Neuronal stem cell (in vitro differentiated cells): ENCODE results near the gene PRRC1.

Source experiments
- DNase-seq: peaks from one replicate; pipeline ENCODE4 v3.0.0-alpha.2; 2013; ENCODE audit warnings: low spot score
- H2AFZ ChIP-seq: one replicate; pipeline ENCODE4 v1.6.1; 2013; ENCODE audit warnings: mild to moderate bottlenecking, low read length, inconsistent platforms
- H2AK5ac ChIP-seq: 2 replicates; pipeline ENCODE4 v1.6.1; 2013; ENCODE audit warnings: low read depth, mild to moderate bottlenecking, inconsistent platforms, low read length, moderate library complexity, mixed read lengths
- H2BK120ac ChIP-seq: 2 replicates; pipeline ENCODE4 v1.6.1; 2013; ENCODE audit warnings: low read depth, mild to moderate bottlenecking, inconsistent platforms, low read length, moderate library complexity, mixed read lengths
- H2BK12ac ChIP-seq: one replicate; pipeline ENCODE4 v1.6.1; 2013; ENCODE audit warnings: low read length, inconsistent platforms
- H2BK15ac ChIP-seq: 2 replicates; pipeline ENCODE4 v1.6.1; 2013; ENCODE audit warnings: mild to moderate bottlenecking, low read length, inconsistent platforms, mixed read lengths
- H2BK5ac ChIP-seq: one replicate; pipeline ENCODE4 v1.6.1; 2013; ENCODE audit warnings: inconsistent platforms, mild to moderate bottlenecking, low read length, moderate library complexity
- H3K14ac ChIP-seq: one replicate; pipeline ENCODE4 v1.6.1; 2013; ENCODE audit warnings: low read length, inconsistent platforms
- H3K18ac ChIP-seq: 2 replicates; pipeline ENCODE4 v1.6.1; 2013; ENCODE audit warnings: low read length, inconsistent platforms
- H3K23ac ChIP-seq: 2 replicates; pipeline ENCODE4 v1.6.1; 2013; ENCODE audit warnings: low read depth, mild to moderate bottlenecking, mixed read lengths, low read length, inconsistent platforms; ENCODE audit not compliant: poor library complexity
- H3K27ac ChIP-seq: replicated peaks from 3 replicates; pipeline ENCODE4 v1.5.1; 2013; ENCODE audit warnings: low read length, inconsistent platforms
- H3K27me3 ChIP-seq, 3 experiments: 2 replicates each; pipeline ENCODE4 v1.6.1; 2013; ENCODE audit warnings: low read length in 3 of 3, mild to moderate bottlenecking in 2 of 3, inconsistent platforms in 1 of 3, low read depth in 1 of 3, mixed read lengths in 1 of 3, moderate library complexity in 1 of 3; ENCODE audit not compliant: control insufficient read depth in 3 of 3, insufficient read depth in 3 of 3
- H3K36me3 ChIP-seq, 2 donors: replicated peaks in 1 of 2; 2 replicates each; pipeline ENCODE4 v1.6.1; 2013; ENCODE audit warnings: low read length in 2 of 2; ENCODE audit not compliant: control insufficient read depth in 2 of 2, insufficient read depth in 2 of 2
- H3K4ac ChIP-seq: 2 replicates; pipeline ENCODE4 v1.6.1; 2013; ENCODE audit warnings: inconsistent platforms, mild to moderate bottlenecking, low read length, moderate library complexity
- H3K4me1 ChIP-seq, 2 donors: 1 replicate in 1 of 2; 2 replicates in 1 of 2; pipeline ENCODE4 v1.6.1; 2013; ENCODE audit warnings: low read length in 2 of 2, low read depth in 1 of 2; ENCODE audit not compliant: control insufficient read depth in 2 of 2, insufficient read depth in 1 of 2
- H3K4me2 ChIP-seq: one replicate; pipeline ENCODE4 v1.6.1; 2013; ENCODE audit warnings: mild to moderate bottlenecking, low read length, inconsistent platforms; ENCODE audit not compliant: insufficient read depth, poor library complexity, severe bottlenecking
- H3K4me3 ChIP-seq, 2 donors: 2 replicates each; pipeline ENCODE4 v1.5.1; 2013; ENCODE audit warnings: low read length in 2 of 2, mild to moderate bottlenecking in 2 of 2, inconsistent platforms in 1 of 2, moderate library complexity in 1 of 2
- H3K79me1 ChIP-seq: one replicate; pipeline ENCODE4 v1.6.1; 2013; ENCODE audit warnings: low read depth, mild to moderate bottlenecking, inconsistent platforms, low read length, moderate library complexity
- H3K9ac ChIP-seq: one replicate; pipeline ENCODE4 v1.6.1; 2013; ENCODE audit warnings: mild to moderate bottlenecking, low read depth, low read length, inconsistent platforms; ENCODE audit not compliant: poor library complexity
- H3K9me3 ChIP-seq, 2 donors: replicated peaks in 1 of 2; 2 replicates each; pipeline versions ENCODE3 to v1.6.1; 2013; ENCODE audit warnings: low read length in 2 of 2, mild to moderate bottlenecking in 2 of 2, inconsistent platforms in 1 of 2, low read depth in 1 of 2, mixed read lengths in 1 of 2, moderate library complexity in 1 of 2; ENCODE audit not compliant: control insufficient read depth in 2 of 2, insufficient read depth in 1 of 2
- H4K8ac ChIP-seq: one replicate; pipeline ENCODE4 v1.6.1; 2013; ENCODE audit warnings: low read depth, mild to moderate bottlenecking, inconsistent platforms, low read length, moderate library complexity
- H4K91ac ChIP-seq: one replicate; pipeline ENCODE4 v1.6.1; 2013; ENCODE audit warnings: low read length, low read depth, mild to moderate bottlenecking, inconsistent platforms; ENCODE audit not compliant: poor library complexity
- WGBS, 2 donors: extraction: QIAGEN DNeasy Blood & Tissue Kit; methylation state at CpG; one replicate each; pipeline ENCODE4 v1.1.7; 2013; ENCODE audit warnings: missing lambda C conversion rate in 2 of 2, mixed read lengths in 1 of 2; ENCODE audit not compliant: insufficient read length in 2 of 2, insufficient replicate concordance in 1 of 2; ENCODE audit errors: extremely low coverage in 2 of 2; 5-methylcytosine and 5-hydroxymethylcytosine counted together

The PRRC1 gene

GRCh38 chr5:127517110-127517479 is 345 bp upstream of the PRRC1 start:
- H3K27me3 ChIP-seq: no peaks in the 10 kb centered on the region
- no peak overlapping the region for H2BK12ac ChIP-seq
- WGBS, 2 donors: no CpG with 5 or more reads among the region's 9 CpGs
- no peak overlapping the region for H2BK120ac ChIP-seq
- peak overlapping the region; percentile 78 for H3K9ac ChIP-seq
- H4K8ac ChIP-seq: no peak overlapping the region
- H3K9me3 ChIP-seq: peaks cover 0 to 26% of the 10 kb centered on the region in 2 donors
- no peak for DNase-seq
- no peak overlapping the region for H3K27ac ChIP-seq
- peak overlapping the region; percentile 85 for H2AFZ ChIP-seq
- H3K36me3 ChIP-seq: peaks cover 0 to 29% of the 10 kb centered on the region in 2 donors
- H3K79me1 ChIP-seq: peaks cover 5% of the 10 kb centered on the region
- H2BK5ac ChIP-seq: no peak overlapping the region
- no peak overlapping the region for H3K4ac ChIP-seq
- H3K4me3 ChIP-seq: peak overlapping the region; percentile 82 to 84
- H2AK5ac ChIP-seq: no peak overlapping the region
- no peak overlapping the region for H2BK15ac ChIP-seq
- H3K14ac ChIP-seq: no peak overlapping the region
- H3K4me1 ChIP-seq: peaks cover 2 to 3% of the 10 kb centered on the region in 2 donors
- no peak overlapping the region for H4K91ac ChIP-seq
- peak overlapping the region; percentile 89 for H3K23ac ChIP-seq
- H3K4me2 ChIP-seq: peak overlapping the region; percentile 28
- H3K18ac ChIP-seq: peak overlapping the region; percentile 84

- no peak for DNase-seq
- no CpG with 5 or more reads among the region's 10 CpGs for WGBS, 2 donors
- H3K9ac ChIP-seq: peak overlapping the region; percentile 99
- peak overlapping the region; percentile 85 for H2AFZ ChIP-seq
- no peak overlapping the region for H4K8ac ChIP-seq
- H3K4me3 ChIP-seq: peak overlapping the region; percentile 84 to 94
- no peak overlapping the region for H2AK5ac ChIP-seq
- peak overlapping the region; percentile 43 for H2BK120ac ChIP-seq
- no peak overlapping the region for H3K23ac ChIP-seq
- H3K79me1 ChIP-seq: peaks cover 5% of the 10 kb centered on the region
- no peak overlapping the region for H2BK5ac ChIP-seq
- H3K4me1 ChIP-seq: peaks cover 2 to 3% of the 10 kb centered on the region in 2 donors
- peaks cover 0 to 31% of the 10 kb centered on the region in 2 donors for H3K9me3 ChIP-seq
- H2BK15ac ChIP-seq: no peak overlapping the region
- H3K4ac ChIP-seq: no peak overlapping the region
- peaks cover 2 to 41% of the 10 kb centered on the region in 2 donors for H3K36me3 ChIP-seq
- H3K4me2 ChIP-seq: peak overlapping the region; percentile 48
- no peak overlapping the region for H3K18ac ChIP-seq
- H4K91ac ChIP-seq: no peak overlapping the region
- H2BK12ac ChIP-seq: no peak overlapping the region
- H3K27ac ChIP-seq: peak overlapping the region; percentile 13
- peak overlapping the region; percentile 97 for H3K14ac ChIP-seq
- no peaks in the 10 kb centered on the region for H3K27me3 ChIP-seq
Measured at GRCh38 chr5:127518319-127518621, 830 bp downstream of the PRRC1 start.

GRCh38 chr5:127519527-127519926 is 2.1 kb downstream of the PRRC1 start:
- no peak overlapping the region for H2BK12ac ChIP-seq
- H3K14ac ChIP-seq: no peak overlapping the region
- peaks cover 2 to 3% of the 10 kb centered on the region in 2 donors for H3K4me1 ChIP-seq
- H2BK5ac ChIP-seq: no peak overlapping the region
- no peak overlapping the region for H2AFZ ChIP-seq
- peaks cover 2 to 33% of the 10 kb centered on the region in 2 donors for H3K9me3 ChIP-seq
- no peak overlapping the region for H3K9ac ChIP-seq
- no peak overlapping the region for H2BK15ac ChIP-seq
- H3K79me1 ChIP-seq: peaks cover 5% of the 10 kb centered on the region
- H3K4ac ChIP-seq: no peak overlapping the region
- H4K8ac ChIP-seq: no peak overlapping the region
- H3K23ac ChIP-seq: no peak overlapping the region
- H3K27ac ChIP-seq: no peak overlapping the region
- H2AK5ac ChIP-seq: no peak overlapping the region
- no peak overlapping the region for H3K18ac ChIP-seq
- no peak overlapping the region for H3K4me2 ChIP-seq
- H3K36me3 ChIP-seq: peaks cover 4 to 54% of the 10 kb centered on the region in 2 donors
- no CpG with 5 or more reads among the region's 4 CpGs for WGBS, 2 donors
- no peak overlapping the region for H2BK120ac ChIP-seq
- no peaks in the 10 kb centered on the region for H3K27me3 ChIP-seq
- no peak overlapping the region for H4K91ac ChIP-seq
- H3K4me3 ChIP-seq: no peak overlapping the region
- no peak for DNase-seq

GRCh38 chr5:127521138-127521770 is 3.8 kb downstream of the PRRC1 start:
- Histone ChIP-seq H2AK5ac (no peak overlapping the region), H4K91ac (no peak overlapping the region), H3K4ac (no peak overlapping the region), H2AFZ (no peak overlapping the region), H2BK15ac (no peak overlapping the region), H3K4me2 (no peak overlapping the region), H2BK12ac (no peak overlapping the region), H3K9ac (no peak overlapping the region), H3K23ac (no peak overlapping the region), H3K4me1 (peaks cover 2 to 3% of the 10 kb centered on the region in 2 donors), H2BK5ac (no peak overlapping the region), H3K9me3 (peaks cover 3 to 40% of the 10 kb centered on the region in 2 donors), H3K27ac (no peak overlapping the region), H3K18ac (no peak overlapping the region), H3K14ac (no peak overlapping the region), H3K4me3 (no peak overlapping the region), H4K8ac (no peak overlapping the region), H2BK120ac (no peak overlapping the region), H3K79me1 (peaks cover 5% of the 10 kb centered on the region), H3K36me3 (peaks cover 8 to 71% of the 10 kb centered on the region in 2 donors), H3K27me3 (no peaks in the 10 kb centered on the region)
- WGBS, 2 donors: no CpG with 5 or more reads among the region's 6 CpGs
- DNase-seq: no peak
